Measurements from ENCODE around the gene CLHC1. TPM values are rescaled to one million over a fixed set of nuclear protein-coding genes. Genes with fewer than 3 reads are reported as not detected.

CLHC1 gene
- polyA plus RNA-seq, 1 of the 3 experiments (the other 2 are of a cell fraction), result 3.8 TPM

DNA sequence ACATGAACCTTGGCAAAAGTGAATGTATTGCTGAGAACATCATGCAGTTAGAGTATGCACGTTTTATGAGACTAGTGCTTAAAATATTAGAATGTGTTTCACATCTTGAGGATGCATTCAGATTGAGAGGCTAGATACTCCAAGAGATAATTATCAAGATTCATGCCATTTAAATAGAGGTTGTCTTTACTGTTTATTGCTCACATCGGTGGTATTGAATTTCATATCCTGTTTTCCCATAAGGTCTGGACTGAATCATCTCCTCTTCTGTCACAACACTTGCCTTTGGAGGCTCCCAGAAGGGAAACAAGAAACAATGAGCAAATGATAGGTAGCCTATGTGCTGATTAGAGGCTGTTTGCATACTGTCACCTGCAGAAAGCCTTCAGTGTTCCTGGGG lies 83.8 kb downstream of the CLHC1 start:
- Histone ChIP-seq H3K36me3 (replicated peaks in 1 of 2; ENCODE audit: control insufficient read depth in 1 of 2, insufficient read depth in 2 of 2, low read length in 1 of 2) (no peaks in the 10 kb centered on the region), H3K27ac (ENCODE audit: low read depth in 2 of 2, low read length in 1 of 2) (peak overlapping the region; percentile 80 to 90), H3K9me2 (no peaks in the 10 kb centered on the region), H3K4me1 (ENCODE audit: control insufficient read depth in 1 of 2, insufficient read depth in 2 of 2, low read depth in 1 of 2, low read length in 1 of 2) (peaks cover 5 to 18% of the 10 kb centered on the region in 2 experiments; a peak in 2 of 4 replicates), H3K9ac (no peak overlapping the region), H2AFZ (ENCODE audit: low read depth) (no peak overlapping the region), H3K9me3 (no peaks in the 10 kb centered on the region), H3K4me2 (peak overlapping the region; percentile 43; the same call in 1 of the 2 replicates), H4K20me1 (ENCODE audit: insufficient read depth) (no peaks in the 10 kb centered on the region), H3K27me3 (ENCODE audit: insufficient read depth) (no peaks in the 10 kb centered on the region), H3F3A (replicated peaks; ENCODE audit: insufficient read depth) (peaks cover 6% of the 10 kb centered on the region), H3K79me2 (ENCODE audit: insufficient read depth) (no peaks in the 10 kb centered on the region), H3K4me3 (ENCODE audit: low read depth in 2 of 2, low read length in 1 of 2) (no peak overlapping the region; a peak in 1 of 4 replicates)
- TF ChIP-seq, protein P1, sequence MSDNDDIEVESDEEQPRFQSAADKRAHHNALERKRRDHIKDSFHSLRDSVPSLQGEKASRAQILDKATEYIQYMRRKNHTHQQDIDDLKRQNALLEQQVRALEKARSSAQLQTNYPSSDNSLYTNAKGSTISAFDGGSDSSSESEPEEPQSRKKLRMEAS (IDR thresholded peaks at IDR 0.05; ENCODE audit: low read depth), result peak; percentile 37; the same call in 1 of the 2 replicates
- TF ChIP-seq TAF1 (IDR thresholded peaks at IDR 0.05; ENCODE audit: borderline replicate concordance, low read depth, low read length) (no peak), FOXM1 (IDR thresholded peaks at IDR 0.05; ENCODE audit: low read depth) (peak; percentile 83), SIN3A (IDR thresholded peaks at IDR 0.05; ENCODE audit: borderline replicate concordance, low read depth, low read length) (peak; percentile 58; the same call in 1 of the 2 replicates), POLR2AphosphoS5 (IDR thresholded peaks at IDR 0.05; ENCODE audit: low read depth, low read length) (peak; percentile 81; the same call in 1 of the 2 replicates), TEAD4 (IDR thresholded peaks at IDR 0.05; ENCODE audit: borderline replicate concordance, insufficient read depth) (peak; percentile 78), FOSL2 (IDR thresholded peaks at IDR 0.05; ENCODE audit: borderline replicate concordance, low read depth) (peak; percentile 73; the same call in 1 of the 2 replicates), EP300 (IDR thresholded peaks at IDR 0.05; ENCODE audit: borderline replicate concordance in 1 of 2, low read depth in 1 of 2, low read length in 1 of 2) (peak; percentile 77 to 92), GABPA (IDR thresholded peaks at IDR 0.05; ENCODE audit: low read depth) (no peak), JUND (IDR thresholded peaks at IDR 0.05) (peak; percentile 76), NFIC (IDR thresholded peaks at IDR 0.05; ENCODE audit: borderline replicate concordance) (peak; percentile 67; the same call in 1 of the 2 replicates), TCF12 (IDR thresholded peaks at IDR 0.05) (peak; percentile 95), CHD2 (IDR thresholded peaks at IDR 0.05; ENCODE audit: low read length, partially characterized antibody) (no peak)
- TF ChIP-seq, protein P2, sequence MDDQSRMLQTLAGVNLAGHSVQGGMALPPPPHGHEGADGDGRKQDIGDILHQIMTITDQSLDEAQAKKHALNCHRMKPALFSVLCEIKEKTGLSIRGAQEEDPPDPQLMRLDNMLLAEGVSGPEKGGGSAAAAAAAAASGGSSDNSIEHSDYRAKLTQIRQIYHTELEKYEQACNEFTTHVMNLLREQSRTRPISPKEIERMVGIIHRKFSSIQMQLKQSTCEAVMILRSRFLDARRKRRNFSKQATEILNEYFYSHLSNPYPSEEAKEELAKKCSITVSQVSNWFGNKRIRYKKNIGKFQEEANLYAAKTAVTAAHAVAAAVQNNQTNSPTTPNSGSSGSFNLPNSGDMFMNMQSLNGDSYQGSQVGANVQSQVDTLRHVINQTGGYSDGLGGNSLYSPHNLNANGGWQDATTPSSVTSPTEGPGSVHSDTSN (IDR thresholded peaks at IDR 0.05), result peak; percentile 89
- POLR2A ChIA-PET, result no interaction called here
- CTCF ChIA-PET, result interaction anchor here (1.2 kb wide), 1 partner anchor 20 kb away, joined by 5 read pairs; no protein-coding TSS in a partner anchor
- no peak for DNase-seq
- WGBS (ENCODE audit: low lambda C conversion rate), result 10% methylated on average over 2 of the region's 2 CpGs

DNA sequence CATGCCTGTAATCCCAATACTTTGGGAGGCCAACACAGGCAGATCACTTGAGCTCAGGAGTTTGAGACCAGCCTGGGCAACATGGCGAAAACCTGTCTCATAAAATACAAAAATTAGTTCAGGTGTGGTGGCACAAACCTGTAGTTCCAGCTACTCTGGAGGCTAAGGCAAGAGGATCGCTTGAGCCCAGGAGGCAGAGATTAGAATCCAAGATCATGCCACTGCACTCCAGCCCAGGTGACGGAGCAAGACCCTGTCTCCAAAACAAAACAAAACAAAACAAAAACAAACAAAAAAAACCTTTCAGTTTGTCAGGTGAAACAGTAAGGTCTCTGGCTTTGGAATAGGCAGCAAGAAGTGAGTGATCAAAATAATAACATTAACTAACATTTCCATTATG lies 84.6 kb downstream of the CLHC1 start:
- CTCF ChIA-PET, result no interaction called here
- Histone ChIP-seq H3K9me2 (no peaks in the 10 kb centered on the region), H3K9ac (no peak overlapping the region), H3K27ac (ENCODE audit: low read depth in 2 of 2, low read length in 1 of 2) (peak overlapping the region; percentile 80 to 88; a peak in 2 of 4 replicates), H3K4me2 (0 out of 2 replicates have a peak overlapping the region, but pooled peaks have one; percentile 12), H3K27me3 (ENCODE audit: insufficient read depth) (no peaks in the 10 kb centered on the region), H3K9me3 (no peaks in the 10 kb centered on the region), H3K4me1 (ENCODE audit: control insufficient read depth in 1 of 2, insufficient read depth in 2 of 2, low read depth in 1 of 2, low read length in 1 of 2) (peaks cover 5 to 18% of the 10 kb centered on the region in 2 experiments; a peak in 2 of 4 replicates), H3K79me2 (ENCODE audit: insufficient read depth) (no peaks in the 10 kb centered on the region), H4K20me1 (ENCODE audit: insufficient read depth) (no peaks in the 10 kb centered on the region), H3K36me3 (replicated peaks in 1 of 2; ENCODE audit: control insufficient read depth in 1 of 2, insufficient read depth in 2 of 2, low read length in 1 of 2) (no peaks in the 10 kb centered on the region), H2AFZ (ENCODE audit: low read depth) (no peak overlapping the region), H3F3A (replicated peaks; ENCODE audit: insufficient read depth) (peaks cover 6% of the 10 kb centered on the region), H3K4me3 (ENCODE audit: low read depth in 2 of 2, low read length in 1 of 2) (no peak overlapping the region)
- TF ChIP-seq MEF2A (IDR thresholded peaks at IDR 0.05; ENCODE audit: borderline replicate concordance, low read depth) (no peak), EP300 (IDR thresholded peaks at IDR 0.05; ENCODE audit: borderline replicate concordance in 1 of 2, low read depth in 1 of 2, low read length in 1 of 2) (no peak), TEAD4 (IDR thresholded peaks at IDR 0.05; ENCODE audit: borderline replicate concordance, insufficient read depth) (no peak), ELF1 (IDR thresholded peaks at IDR 0.05) (no peak)
- no peak for DNase-seq
- POLR2A ChIA-PET, result no interaction called here
- 94% methylated on average over 3 of the region's 3 CpGs for WGBS (ENCODE audit: low lambda C conversion rate)

All from SK-N-SH (cell line).